Astrocyte (in vitro differentiated cells and primary cell): ENCODE data around the gene EDA. TPM values are rescaled to one million over a fixed set of nuclear protein-coding genes. Genes with fewer than 3 reads are reported as not detected.
A peak's percentile ranks its signal among the peaks of the same experiment; 100 is the strongest.

Experiments used
- DNase-seq: peaks from one replicate; pipeline ENCODE4 v3.0.0-alpha.2; 2010; ENCODE audit warnings: low read depth
- FAIRE-seq: peaks from 2 replicates; lab custom pipeline; 2011; peaks lifted over from hg19 to GRCh38; lab: Jason Lieb, UNC
- H2AFZ ChIP-seq: 2 replicates; pipeline ENCODE4 v1.6.0; 2012; ENCODE audit warnings: low read depth, low read length, inconsistent platforms
- H3K27ac ChIP-seq: 2 replicates; pipeline ENCODE4 v1.5.1; 2011; ENCODE audit warnings: low read depth, low read length, inconsistent platforms
- H3K27me3 ChIP-seq: 2 replicates; pipeline ENCODE4 v1.6.0; 2011; ENCODE audit warnings: low read length, inconsistent platforms; ENCODE audit not compliant: insufficient read depth
- H3K36me3 ChIP-seq: 2 replicates; pipeline ENCODE4 v1.5.1; 2011; ENCODE audit warnings: low read length, inconsistent platforms; ENCODE audit not compliant: insufficient read depth
- H3K4me1 ChIP-seq: 2 replicates; pipeline ENCODE4 v1.5.1; 2011; ENCODE audit warnings: low read length, inconsistent platforms; ENCODE audit not compliant: insufficient read depth
- H3K4me2 ChIP-seq: 2 replicates; pipeline ENCODE4 v1.6.0; 2012; ENCODE audit warnings: low read length, inconsistent platforms
- H3K4me3 ChIP-seq: 2 replicates; pipeline ENCODE4 v1.5.1; 2011; ENCODE audit warnings: low read depth, mild to moderate bottlenecking, low read length, inconsistent platforms; ENCODE audit not compliant: insufficient read depth
- H3K79me2 ChIP-seq: 2 replicates; pipeline ENCODE4 v1.6.0; 2012; ENCODE audit warnings: mild to moderate bottlenecking, low read length, inconsistent platforms; ENCODE audit not compliant: insufficient read depth
- H3K9ac ChIP-seq: 2 replicates; pipeline ENCODE4 v1.6.0; 2012; ENCODE audit warnings: mild to moderate bottlenecking, low read length, inconsistent platforms
- H3K9me3 ChIP-seq: 2 replicates; pipeline ENCODE4 v1.5.1; 2012; ENCODE audit warnings: low read depth, mild to moderate bottlenecking, low read length, inconsistent platforms; ENCODE audit not compliant: insufficient read depth
- H4K20me1 ChIP-seq: 2 replicates; pipeline ENCODE4 v1.6.0; 2012; ENCODE audit warnings: low read length, inconsistent platforms; ENCODE audit not compliant: insufficient read depth
- H3K27ac Mint-ChIP-seq: one replicate; pipeline ENCODE4 v1.8.0; 2021; ENCODE audit warnings: mild to moderate bottlenecking, mixed read lengths; ENCODE audit not compliant: unreplicated experiment
- H3K27me3 Mint-ChIP-seq: one replicate; pipeline ENCODE4 v1.8.0; 2021; ENCODE audit warnings: low read depth, mixed read lengths; ENCODE audit not compliant: unreplicated experiment
- H3K36me3 Mint-ChIP-seq: one replicate; pipeline ENCODE4 v1.8.0; 2021; ENCODE audit warnings: low read depth, mixed read lengths; ENCODE audit not compliant: unreplicated experiment
- H3K4me1 Mint-ChIP-seq: one replicate; pipeline ENCODE4 v1.8.0; 2021; ENCODE audit warnings: low read depth, mixed read lengths; ENCODE audit not compliant: unreplicated experiment
- H3K4me3 Mint-ChIP-seq: one replicate; pipeline ENCODE4 v1.8.0; 2021; ENCODE audit warnings: mild to moderate bottlenecking, moderate library complexity, mixed read lengths; ENCODE audit not compliant: unreplicated experiment
- H3K9me3 Mint-ChIP-seq: one replicate; pipeline ENCODE4 v1.8.0; 2021; ENCODE audit warnings: mild to moderate bottlenecking, mixed read lengths; ENCODE audit not compliant: unreplicated experiment
- EZH2 ChIP-seq: IDR thresholded peaks from 2 replicates; pipeline ENCODE4 v1.6.1; 2012; ENCODE audit warnings: mild to moderate bottlenecking, low read length, inconsistent platforms; ENCODE audit not compliant: insufficient read depth
- total RNA-seq: library from RNA; stranded (reverse); gene quantifications from 2 replicates; pipeline ENCODE4 v1.2.1, GENCODE V29; 2021
- TF ChIP-seq, protein P1 (sequence below): IDR thresholded peaks from 2 replicates; pipeline ENCODE4 v1.5.1; 2011; ENCODE audit warnings: low read depth, mild to moderate bottlenecking, inconsistent platforms, low read length, moderate library complexity; ENCODE audit not compliant: insufficient read depth

EDA gene
- total RNA-seq, 1 donor from 2014 or later: 1.8 TPM

DNA sequence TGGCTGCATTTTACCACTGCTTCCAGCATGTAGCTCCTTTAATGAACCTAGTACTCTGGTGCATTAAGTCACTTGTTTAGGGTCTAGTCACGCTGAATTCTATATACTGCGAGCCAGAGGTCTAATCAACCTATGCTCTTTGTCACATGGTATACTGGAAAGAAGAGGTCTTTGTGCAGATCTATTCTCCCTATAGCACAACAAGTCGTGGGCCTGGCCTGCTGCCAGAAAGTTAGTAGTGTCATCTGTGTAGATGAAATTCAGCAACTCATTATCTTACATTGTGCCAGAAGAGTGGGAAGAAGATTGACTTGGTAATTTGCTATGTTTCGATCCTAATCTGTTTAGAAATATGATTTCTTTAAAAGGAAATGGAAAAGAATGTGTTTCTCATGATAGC, 353.0 kb downstream of the EDA start:
- H3K9me3 ChIP-seq: no peaks in the 10 kb centered on the region
- H3K4me3 Mint-ChIP-seq: no peak overlapping the region
- DNase-seq (no peak), FAIRE-seq (peak; percentile 83)
- TF ChIP-seq, protein P1, sequence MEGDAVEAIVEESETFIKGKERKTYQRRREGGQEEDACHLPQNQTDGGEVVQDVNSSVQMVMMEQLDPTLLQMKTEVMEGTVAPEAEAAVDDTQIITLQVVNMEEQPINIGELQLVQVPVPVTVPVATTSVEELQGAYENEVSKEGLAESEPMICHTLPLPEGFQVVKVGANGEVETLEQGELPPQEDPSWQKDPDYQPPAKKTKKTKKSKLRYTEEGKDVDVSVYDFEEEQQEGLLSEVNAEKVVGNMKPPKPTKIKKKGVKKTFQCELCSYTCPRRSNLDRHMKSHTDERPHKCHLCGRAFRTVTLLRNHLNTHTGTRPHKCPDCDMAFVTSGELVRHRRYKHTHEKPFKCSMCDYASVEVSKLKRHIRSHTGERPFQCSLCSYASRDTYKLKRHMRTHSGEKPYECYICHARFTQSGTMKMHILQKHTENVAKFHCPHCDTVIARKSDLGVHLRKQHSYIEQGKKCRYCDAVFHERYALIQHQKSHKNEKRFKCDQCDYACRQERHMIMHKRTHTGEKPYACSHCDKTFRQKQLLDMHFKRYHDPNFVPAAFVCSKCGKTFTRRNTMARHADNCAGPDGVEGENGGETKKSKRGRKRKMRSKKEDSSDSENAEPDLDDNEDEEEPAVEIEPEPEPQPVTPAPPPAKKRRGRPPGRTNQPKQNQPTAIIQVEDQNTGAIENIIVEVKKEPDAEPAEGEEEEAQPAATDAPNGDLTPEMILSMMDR: no peak
- TF ChIP-seq EZH2: no peak
- H3K36me3 ChIP-seq: no peaks in the 10 kb centered on the region
- no peaks in the 10 kb centered on the region for H3K79me2 ChIP-seq
- H3K9ac ChIP-seq: no peak overlapping the region
- no peaks in the 10 kb centered on the region for H4K20me1 ChIP-seq
- H3K27ac ChIP-seq: no peak overlapping the region
- H3K27me3 Mint-ChIP-seq: no peaks in the 10 kb centered on the region
- H3K9me3 Mint-ChIP-seq: no peaks in the 10 kb centered on the region
- H3K27me3 ChIP-seq: no peaks in the 10 kb centered on the region
- H3K36me3 Mint-ChIP-seq: no peaks in the 10 kb centered on the region
- H3K4me1 Mint-ChIP-seq: no peaks in the 10 kb centered on the region
- H3K4me2 ChIP-seq: no peak overlapping the region
- H3K4me1 ChIP-seq: no peaks in the 10 kb centered on the region
- no peak overlapping the region for H2AFZ ChIP-seq
- H3K4me3 ChIP-seq: no peak overlapping the region
- H3K27ac Mint-ChIP-seq: no peak overlapping the region

DNA sequence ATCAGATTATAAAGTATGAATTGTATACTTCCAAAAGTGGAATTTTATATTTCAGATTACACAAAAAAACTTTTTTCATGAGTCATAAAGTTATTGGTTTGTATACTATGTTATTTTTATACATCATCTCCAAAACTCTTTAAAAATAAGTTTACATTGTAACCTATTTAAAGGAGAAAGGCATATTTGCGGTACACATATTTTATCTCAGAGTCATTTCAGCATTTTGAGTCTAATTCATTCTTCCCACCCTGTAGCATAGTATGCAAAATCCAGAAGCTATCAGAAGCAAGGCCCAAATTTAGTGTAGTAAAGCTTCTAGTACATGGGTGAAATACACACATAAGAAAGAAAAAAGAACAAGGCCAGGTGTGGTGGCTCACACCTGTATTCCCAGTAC, 353.5 kb downstream of the EDA start:
- Histone ChIP-seq H3K4me1 (no peaks in the 10 kb centered on the region), H3K9me3 (no peaks in the 10 kb centered on the region), H3K4me2 (no peak overlapping the region), H3K27me3 (no peaks in the 10 kb centered on the region), H3K36me3 (no peaks in the 10 kb centered on the region), H3K27ac (no peak overlapping the region), H4K20me1 (no peaks in the 10 kb centered on the region), H3K4me3 (no peak overlapping the region), H3K79me2 (no peaks in the 10 kb centered on the region), H2AFZ (no peak overlapping the region), H3K9ac (no peak overlapping the region)
- Mint-ChIP-seq H3K4me1 (no peaks in the 10 kb centered on the region), H3K36me3 (no peaks in the 10 kb centered on the region), H3K27me3 (no peaks in the 10 kb centered on the region), H3K9me3 (no peaks in the 10 kb centered on the region), H3K4me3 (no peak overlapping the region), H3K27ac (no peak overlapping the region)
- DNase-seq (no peak), FAIRE-seq (peak; percentile 56)
- TF ChIP-seq, protein P1: no peak
- no peak for TF ChIP-seq EZH2

DNA sequence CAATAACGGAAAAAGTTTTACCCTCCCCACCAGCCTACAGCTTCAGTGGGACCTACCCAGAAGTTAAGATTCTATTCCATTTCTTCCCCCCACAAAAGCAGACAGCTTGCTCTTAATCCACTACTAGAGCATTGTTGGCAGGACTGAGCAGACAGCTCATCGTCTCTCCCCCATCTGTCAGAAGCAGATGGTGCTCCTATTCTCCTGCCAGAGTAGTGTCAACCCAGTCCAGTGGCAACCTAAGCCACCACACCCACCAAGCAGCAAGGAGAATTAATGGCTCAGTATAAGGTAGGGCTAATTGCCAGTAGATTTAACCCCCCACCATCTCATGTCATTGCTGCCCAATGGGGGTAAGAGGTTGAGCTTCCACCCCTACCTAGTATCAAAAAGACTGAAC, 371.8 kb downstream of the EDA start:
- no peak overlapping the region for H3K4me2 ChIP-seq
- H3K9me3 Mint-ChIP-seq: peaks cover 4% of the 10 kb centered on the region
- H3K27me3 ChIP-seq: no peaks in the 10 kb centered on the region
- no peaks in the 10 kb centered on the region for H3K36me3 ChIP-seq
- no peaks in the 10 kb centered on the region for H3K9me3 ChIP-seq
- H3K27me3 Mint-ChIP-seq: no peaks in the 10 kb centered on the region
- no peak overlapping the region for H3K27ac ChIP-seq
- no peaks in the 10 kb centered on the region for H3K79me2 ChIP-seq
- no peak overlapping the region for H2AFZ ChIP-seq
- FAIRE-seq (no peak), DNase-seq (no peak)
- H3K9ac ChIP-seq: no peak overlapping the region
- TF ChIP-seq EZH2: no peak
- TF ChIP-seq, protein P1: no peak
- no peak overlapping the region for H3K4me3 ChIP-seq
- no peaks in the 10 kb centered on the region for H3K4me1 ChIP-seq
- no peak overlapping the region for H3K27ac Mint-ChIP-seq
- H3K4me1 Mint-ChIP-seq: no peaks in the 10 kb centered on the region
- H3K36me3 Mint-ChIP-seq: no peaks in the 10 kb centered on the region
- no peaks in the 10 kb centered on the region for H4K20me1 ChIP-seq
- H3K4me3 Mint-ChIP-seq: no peak overlapping the region
